Neuronal stem cell (in vitro differentiated cells): ENCODE data around the gene ZFP91.

Source experiments
- DNase-seq: peaks from one replicate; pipeline ENCODE4 v3.0.0-alpha.2; 2013; ENCODE audit warnings: low spot score
- H2AFZ ChIP-seq: one replicate; pipeline ENCODE4 v1.6.1; 2013; ENCODE audit warnings: mild to moderate bottlenecking, low read length, inconsistent platforms
- H2AK5ac ChIP-seq: 2 replicates; pipeline ENCODE4 v1.6.1; 2013; ENCODE audit warnings: low read depth, mild to moderate bottlenecking, inconsistent platforms, low read length, moderate library complexity, mixed read lengths
- H2BK120ac ChIP-seq: 2 replicates; pipeline ENCODE4 v1.6.1; 2013; ENCODE audit warnings: low read depth, mild to moderate bottlenecking, inconsistent platforms, low read length, moderate library complexity, mixed read lengths
- H2BK12ac ChIP-seq: one replicate; pipeline ENCODE4 v1.6.1; 2013; ENCODE audit warnings: low read length, inconsistent platforms
- H2BK15ac ChIP-seq: 2 replicates; pipeline ENCODE4 v1.6.1; 2013; ENCODE audit warnings: mild to moderate bottlenecking, low read length, inconsistent platforms, mixed read lengths
- H2BK5ac ChIP-seq: one replicate; pipeline ENCODE4 v1.6.1; 2013; ENCODE audit warnings: inconsistent platforms, mild to moderate bottlenecking, low read length, moderate library complexity
- H3K14ac ChIP-seq: one replicate; pipeline ENCODE4 v1.6.1; 2013; ENCODE audit warnings: low read length, inconsistent platforms
- H3K18ac ChIP-seq: 2 replicates; pipeline ENCODE4 v1.6.1; 2013; ENCODE audit warnings: low read length, inconsistent platforms
- H3K23ac ChIP-seq: 2 replicates; pipeline ENCODE4 v1.6.1; 2013; ENCODE audit warnings: low read depth, mild to moderate bottlenecking, mixed read lengths, low read length, inconsistent platforms; ENCODE audit not compliant: poor library complexity
- H3K27ac ChIP-seq: replicated peaks from 3 replicates; pipeline ENCODE4 v1.5.1; 2013; ENCODE audit warnings: low read length, inconsistent platforms
- H3K27me3 ChIP-seq, 3 experiments: 2 replicates each; pipeline ENCODE4 v1.6.1; 2013; ENCODE audit warnings: low read length in 3 of 3, mild to moderate bottlenecking in 2 of 3, inconsistent platforms in 1 of 3, low read depth in 1 of 3, mixed read lengths in 1 of 3, moderate library complexity in 1 of 3; ENCODE audit not compliant: control insufficient read depth in 3 of 3, insufficient read depth in 3 of 3
- H3K36me3 ChIP-seq, 2 donors: replicated peaks in 1 of 2; 2 replicates each; pipeline ENCODE4 v1.6.1; 2013; ENCODE audit warnings: low read length in 2 of 2; ENCODE audit not compliant: control insufficient read depth in 2 of 2, insufficient read depth in 2 of 2
- H3K4ac ChIP-seq: 2 replicates; pipeline ENCODE4 v1.6.1; 2013; ENCODE audit warnings: inconsistent platforms, mild to moderate bottlenecking, low read length, moderate library complexity
- H3K4me1 ChIP-seq, 2 donors: 1 replicate in 1 of 2; 2 replicates in 1 of 2; pipeline ENCODE4 v1.6.1; 2013; ENCODE audit warnings: low read length in 2 of 2, low read depth in 1 of 2; ENCODE audit not compliant: control insufficient read depth in 2 of 2, insufficient read depth in 1 of 2
- H3K4me2 ChIP-seq: one replicate; pipeline ENCODE4 v1.6.1; 2013; ENCODE audit warnings: mild to moderate bottlenecking, low read length, inconsistent platforms; ENCODE audit not compliant: insufficient read depth, poor library complexity, severe bottlenecking
- H3K4me3 ChIP-seq, 2 donors: 2 replicates each; pipeline ENCODE4 v1.5.1; 2013; ENCODE audit warnings: low read length in 2 of 2, mild to moderate bottlenecking in 2 of 2, inconsistent platforms in 1 of 2, moderate library complexity in 1 of 2
- H3K79me1 ChIP-seq: one replicate; pipeline ENCODE4 v1.6.1; 2013; ENCODE audit warnings: low read depth, mild to moderate bottlenecking, inconsistent platforms, low read length, moderate library complexity
- H3K9ac ChIP-seq: one replicate; pipeline ENCODE4 v1.6.1; 2013; ENCODE audit warnings: mild to moderate bottlenecking, low read depth, low read length, inconsistent platforms; ENCODE audit not compliant: poor library complexity
- H3K9me3 ChIP-seq, 2 donors: replicated peaks in 1 of 2; 2 replicates each; pipeline versions ENCODE3 to v1.6.1; 2013; ENCODE audit warnings: low read length in 2 of 2, mild to moderate bottlenecking in 2 of 2, inconsistent platforms in 1 of 2, low read depth in 1 of 2, mixed read lengths in 1 of 2, moderate library complexity in 1 of 2; ENCODE audit not compliant: control insufficient read depth in 2 of 2, insufficient read depth in 1 of 2
- H4K8ac ChIP-seq: one replicate; pipeline ENCODE4 v1.6.1; 2013; ENCODE audit warnings: low read depth, mild to moderate bottlenecking, inconsistent platforms, low read length, moderate library complexity
- H4K91ac ChIP-seq: one replicate; pipeline ENCODE4 v1.6.1; 2013; ENCODE audit warnings: low read length, low read depth, mild to moderate bottlenecking, inconsistent platforms; ENCODE audit not compliant: poor library complexity
- WGBS, 2 donors: extraction: QIAGEN DNeasy Blood & Tissue Kit; methylation state at CpG; one replicate each; pipeline ENCODE4 v1.1.7; 2013; ENCODE audit warnings: missing lambda C conversion rate in 2 of 2, mixed read lengths in 1 of 2; ENCODE audit not compliant: insufficient read length in 2 of 2, insufficient replicate concordance in 1 of 2; ENCODE audit errors: extremely low coverage in 2 of 2; 5-methylcytosine and 5-hydroxymethylcytosine counted together

The ZFP91 gene

DNA sequence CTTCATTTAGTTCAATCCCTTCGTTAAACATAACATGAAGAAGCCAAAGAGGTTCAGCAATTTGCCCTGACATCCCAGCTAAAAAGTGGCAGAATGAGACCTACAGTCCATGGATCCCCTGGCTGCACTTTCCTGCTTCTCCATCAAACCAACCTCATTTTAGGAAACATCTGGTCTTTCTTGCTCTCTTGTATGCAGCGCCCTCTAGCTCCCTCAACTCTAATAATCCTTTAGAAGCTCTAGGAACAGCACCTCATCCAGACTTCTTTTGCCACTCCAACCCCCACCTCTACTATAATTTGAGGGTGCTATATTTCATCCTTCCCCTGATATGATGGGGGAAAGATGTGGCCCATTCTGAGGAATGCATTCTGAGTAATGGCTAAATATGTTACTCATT is 51.0 kb downstream of the ZFP91 start:
- Histone ChIP-seq H3K4ac (no peak overlapping the region), H4K8ac (no peak overlapping the region), H2BK15ac (no peak overlapping the region), H2BK5ac (no peak overlapping the region), H3K9ac (no peak overlapping the region), H3K36me3 (peaks cover 11 to 43% of the 10 kb centered on the region in 2 donors), H3K4me3 (no peak overlapping the region), H3K14ac (no peak overlapping the region), H3K27me3 (no peaks in the 10 kb centered on the region), H3K18ac (no peak overlapping the region), H2AFZ (no peak overlapping the region), H2BK120ac (no peak overlapping the region), H3K27ac (no peak overlapping the region), H3K9me3 (no peaks in the 10 kb centered on the region), H4K91ac (no peak overlapping the region), H2AK5ac (no peak overlapping the region), H3K4me1 (peaks cover 0 to 2% of the 10 kb centered on the region in 2 donors), H3K79me1 (no peaks in the 10 kb centered on the region), H3K4me2 (no peak overlapping the region), H3K23ac (no peak overlapping the region), H2BK12ac (no peak overlapping the region)
- no peak for DNase-seq
- no CpG with 5 or more reads among the region's 2 CpGs for WGBS, 2 donors

DNA sequence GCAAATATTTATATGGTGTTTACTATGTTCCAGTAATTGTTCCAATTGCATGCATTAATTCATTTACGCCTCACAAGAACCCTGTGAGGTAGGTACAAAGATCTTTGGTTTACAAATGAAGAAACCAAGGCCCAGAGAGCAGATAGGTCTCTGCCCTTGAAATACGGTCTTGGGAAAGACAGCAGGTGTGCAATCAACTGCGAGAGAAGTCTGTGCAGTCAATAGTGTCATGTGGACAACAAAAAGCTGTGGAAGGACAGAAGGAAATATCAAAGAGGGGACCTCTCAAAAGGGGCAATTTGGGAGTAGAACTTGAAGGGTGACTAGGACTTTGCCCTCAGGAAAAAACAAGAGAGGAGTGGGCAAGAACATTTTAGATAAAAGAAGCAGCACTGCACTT is 52.5 kb downstream of the ZFP91 start:
- no peak overlapping the region for H2BK12ac ChIP-seq
- no peak overlapping the region for H3K4me2 ChIP-seq
- H3K9me3 ChIP-seq, result no peaks in the 10 kb centered on the region
- no CpG with 5 or more reads among the region's 3 CpGs for WGBS, 2 donors
- no peak overlapping the region for H3K4me3 ChIP-seq
- no peak for DNase-seq
- no peak overlapping the region for H3K9ac ChIP-seq
- H3K27me3 ChIP-seq, result no peaks in the 10 kb centered on the region
- no peak overlapping the region for H3K14ac ChIP-seq
- no peak overlapping the region for H2BK15ac ChIP-seq
- no peak overlapping the region for H2AK5ac ChIP-seq
- no peak overlapping the region for H2BK5ac ChIP-seq
- no peak overlapping the region for H3K27ac ChIP-seq
- H3K4ac ChIP-seq, result no peak overlapping the region
- H4K91ac ChIP-seq, result no peak overlapping the region
- peaks cover 3 to 28% of the 10 kb centered on the region in 2 donors for H3K36me3 ChIP-seq
- H3K23ac ChIP-seq, result no peak overlapping the region
- no peak overlapping the region for H4K8ac ChIP-seq
- no peak overlapping the region for H2BK120ac ChIP-seq
- no peak overlapping the region for H3K18ac ChIP-seq
- H2AFZ ChIP-seq, result no peak overlapping the region
- peaks cover 0 to 2% of the 10 kb centered on the region in 2 donors for H3K4me1 ChIP-seq
- H3K79me1 ChIP-seq, result no peaks in the 10 kb centered on the region

DNA sequence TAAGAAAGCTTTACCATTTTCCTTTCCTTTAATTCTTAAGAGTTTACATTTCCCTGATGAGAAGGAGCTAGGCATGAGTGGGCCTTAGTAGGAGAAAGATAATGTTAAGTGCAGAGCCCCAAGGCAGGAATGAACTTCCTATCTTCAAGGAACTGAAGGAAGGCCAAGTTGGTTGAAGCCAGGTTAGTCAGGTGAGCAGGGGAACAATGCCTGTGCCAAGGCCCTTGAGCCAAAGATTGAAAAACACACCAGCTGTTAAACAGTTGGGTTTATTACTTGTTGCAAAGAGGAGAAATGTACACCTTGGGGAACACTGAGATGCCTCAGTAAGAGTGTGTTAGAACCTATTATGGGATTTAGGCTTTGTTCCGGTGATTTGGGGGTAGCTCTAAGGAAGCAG is 53.6 kb downstream of the ZFP91 start:
- H3K9me3 ChIP-seq, result no peaks in the 10 kb centered on the region
- no peak overlapping the region for H2BK5ac ChIP-seq
- no peaks in the 10 kb centered on the region for H3K79me1 ChIP-seq
- peaks cover 0 to 17% of the 10 kb centered on the region in 2 donors for H3K36me3 ChIP-seq
- H4K8ac ChIP-seq, result no peak overlapping the region
- no peak for DNase-seq
- no peak overlapping the region for H2AK5ac ChIP-seq
- no peak overlapping the region for H2BK15ac ChIP-seq
- H2BK12ac ChIP-seq, result no peak overlapping the region
- H3K4me3 ChIP-seq, result no peak overlapping the region
- no peak overlapping the region for H4K91ac ChIP-seq
- H2AFZ ChIP-seq, result no peak overlapping the region
- no peaks in the 10 kb centered on the region for H3K27me3 ChIP-seq
- peaks cover 0 to 2% of the 10 kb centered on the region in 2 donors for H3K4me1 ChIP-seq
- no CpG with 5 or more reads among the region's 1 CpG for WGBS, 2 donors
- H3K23ac ChIP-seq, result no peak overlapping the region
- no peak overlapping the region for H3K9ac ChIP-seq
- no peak overlapping the region for H3K4ac ChIP-seq
- no peak overlapping the region for H3K27ac ChIP-seq
- H3K14ac ChIP-seq, result no peak overlapping the region
- no peak overlapping the region for H3K4me2 ChIP-seq
- H2BK120ac ChIP-seq, result no peak overlapping the region
- no peak overlapping the region for H3K18ac ChIP-seq

DNA sequence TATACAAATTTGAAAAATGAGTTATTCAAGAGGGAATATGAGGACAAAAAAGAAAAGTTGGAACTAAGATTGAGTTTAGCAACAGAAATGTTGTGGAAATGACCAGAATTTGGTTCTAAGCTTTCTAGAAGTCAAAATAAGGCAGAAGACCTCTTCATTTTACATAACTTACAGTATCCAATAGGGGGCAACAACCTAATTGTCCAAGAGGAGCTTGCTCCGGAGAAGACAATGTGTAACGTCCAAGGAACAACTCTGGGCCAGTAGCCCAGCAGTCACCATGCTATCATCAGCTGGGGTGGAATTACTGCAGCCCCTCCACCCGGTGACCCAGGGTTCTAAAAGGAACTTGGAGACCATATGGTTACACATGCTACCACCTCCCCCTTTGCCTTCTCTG is 57.7 kb downstream of the ZFP91 start:
- DNase-seq, result no peak
- Histone ChIP-seq H4K91ac (no peak overlapping the region), H2AK5ac (no peak overlapping the region), H3K79me1 (no peaks in the 10 kb centered on the region), H4K8ac (no peak overlapping the region), H2AFZ (no peak overlapping the region), H3K23ac (no peak overlapping the region), H2BK15ac (no peak overlapping the region), H3K14ac (no peak overlapping the region), H3K18ac (no peak overlapping the region), H3K27me3 (no peaks in the 10 kb centered on the region), H3K9me3 (no peaks in the 10 kb centered on the region), H2BK120ac (no peak overlapping the region), H2BK12ac (no peak overlapping the region), H3K4me1 (peaks cover 0 to 3% of the 10 kb centered on the region in 2 donors), H3K27ac (no peak overlapping the region), H3K36me3 (no peaks in the 10 kb centered on the region), H3K4me2 (no peak overlapping the region), H2BK5ac (no peak overlapping the region), H3K4me3 (no peak overlapping the region), H3K9ac (no peak overlapping the region), H3K4ac (no peak overlapping the region)
- no CpG with 5 or more reads among the region's 3 CpGs for WGBS, 2 donors
